ENCODE data around the gene TEKT1. TPM values are rescaled to one million over a fixed set of nuclear protein-coding genes. Genes with fewer than 3 reads are reported as not detected.
A peak's percentile ranks its signal among the peaks of the same experiment; 100 is the strongest.
"Not testable (repeated sequence)": the region's sequence is repeated elsewhere in the genome, so short reads cannot be mapped to it uniquely, and the experiment has no call there.

The TEKT1 gene
- total and polyA plus RNA-seq, 7 donors = not detected

GRCh38 chr17:6843241-6843880, 11.8 kb upstream of the TEKT1 start:
- WGBS, 3 donors = 20 to 23% (median 21%) methylated on average over 7 of the region's 7 CpGs
- ATAC-seq (no peak), DNase-seq (no peak)
- Histone ChIP-seq H3K27me3 (ENCODE audit: insufficient read depth in 3 of 3, low read length in 2 of 3) (peaks cover 0 to 33% (median 2%) of the 10 kb centered on the region in 3 donors), H3K27ac (no peak overlapping the region), H3K4me1 (no peaks in the 10 kb centered on the region), H3K36me3 (ENCODE audit: insufficient read depth in 1 of 2, low read depth in 1 of 2) (no peaks in the 10 kb centered on the region), H3K9me3 (no peaks in the 10 kb centered on the region), H3K4me3 (no peak overlapping the region)
- peak; percentile 59 for TF ChIP-seq CTCF (IDR thresholded peaks at IDR 0.05)
- intact Hi-C loops (cut with DNase I) = loop anchor here in 1 of 2 donors (2.0 to 10.0 kb wide), 2 partner anchors 161 to 177 kb away; no protein-coding TSS in a partner anchor

- intact Hi-C loops (cut with DNase I) = loop anchor here in 1 of 2 donors (2.0 to 10.0 kb wide), 2 partner anchors 163 to 175 kb away; no protein-coding TSS in a partner anchor
- not testable (repeated sequence) for H3K27ac ChIP-seq; H3K36me3 ChIP-seq (ENCODE audit: insufficient read depth in 1 of 2, low read depth in 1 of 2); H3K9me3 ChIP-seq; H3K4me3 ChIP-seq; DNase-seq; H3K4me1 ChIP-seq; ATAC-seq
- H3K27me3 ChIP-seq (ENCODE audit: insufficient read depth in 3 of 3, low read length in 2 of 3) = peaks cover 2 to 41% (median 5%) of the 10 kb centered on the region in 3 donors
- 23 to 40% (median 27%) methylated on average over 7 to 9 of the region's 14 CpGs for WGBS, 3 donors
Observed at GRCh38 chr17:6841769-6842168, 10.2 kb upstream of the TEKT1 start.

- Histone ChIP-seq H3K4me3 (no peak overlapping the region), H3K27ac (no peak overlapping the region), H3K9me3 (no peaks in the 10 kb centered on the region), H3K27me3 (ENCODE audit: insufficient read depth in 3 of 3, low read length in 2 of 3) (peaks cover 3 to 55% (median 6%) of the 10 kb centered on the region in 3 donors), H3K4me1 (no peaks in the 10 kb centered on the region), H3K36me3 (ENCODE audit: insufficient read depth in 1 of 2, low read depth in 1 of 2) (no peaks in the 10 kb centered on the region)
- no peak for TF ChIP-seq CTCF (IDR thresholded peaks at IDR 0.05)
- no peak for ATAC-seq
- WGBS, 3 donors = 67 to 70% (median 68%) methylated on average over 7 of the region's 7 CpGs
- intact Hi-C loops (cut with DNase I) = no loop called here
- no peak for DNase-seq
Observed at GRCh38 chr17:6830383-6830986, 1.0 kb downstream of the TEKT1 start.

GRCh38 chr17:6823011-6823442, 8.5 kb downstream of the TEKT1 start:
- Histone ChIP-seq H3K27me3 (ENCODE audit: insufficient read depth in 3 of 3, low read length in 2 of 3) (peaks cover 0 to 18% (median 0%) of the 10 kb centered on the region in 3 donors), H3K4me3 (no peak overlapping the region), H3K27ac (no peak overlapping the region), H3K9me3 (no peaks in the 10 kb centered on the region), H3K4me1 (no peaks in the 10 kb centered on the region), H3K36me3 (ENCODE audit: insufficient read depth in 1 of 2, low read depth in 1 of 2) (no peaks in the 10 kb centered on the region)
- no peak for TF ChIP-seq CTCF (IDR thresholded peaks at IDR 0.05)
- ATAC-seq = no peak
- intact Hi-C loops (cut with DNase I) = loop anchor here in 1 of 2 donors (10.0 kb wide), 1 partner anchor 62 kb away; no protein-coding TSS in a partner anchor
- DNase-seq = no peak

GRCh38 chr17:6818938-6819337, 12.6 kb downstream of the TEKT1 start:
- Histone ChIP-seq H3K4me3 (no peak overlapping the region), H3K27ac (no peak overlapping the region), H3K9me3 (no peaks in the 10 kb centered on the region), H3K27me3 (ENCODE audit: insufficient read depth in 3 of 3, low read length in 2 of 3) (peaks cover 0 to 6% (median 2%) of the 10 kb centered on the region in 3 donors), H3K36me3 (ENCODE audit: insufficient read depth in 1 of 2, low read depth in 1 of 2) (no peaks in the 10 kb centered on the region), H3K4me1 (no peaks in the 10 kb centered on the region)
- DNase-seq (no peak), ATAC-seq (no peak)
- intact Hi-C loops (cut with DNase I) = no loop called here
- WGBS, 3 donors = 83 to 94% (median 88%) methylated on average over 3 of the region's 3 CpGs
- TF ChIP-seq CTCF (IDR thresholded peaks at IDR 0.05) = no peak

- WGBS, 3 donors = 79 to 86% (median 82%) methylated on average over 3 of the region's 3 CpGs
- not testable (repeated sequence) for H3K27me3 ChIP-seq (ENCODE audit: insufficient read depth in 3 of 3, low read length in 2 of 3); H3K27ac ChIP-seq
Observed at GRCh38 chr17:6816368-6816767, 15.2 kb downstream of the TEKT1 start.

More at GRCh38 chr17:6816368-6816767, 15.2 kb downstream of the TEKT1 start:
- intact Hi-C loops (cut with DNase I); H3K4me1 ChIP-seq; H3K4me3 ChIP-seq; DNase-seq; H3K9me3 ChIP-seq; ATAC-seq; H3K36me3 ChIP-seq (ENCODE audit: insufficient read depth in 1 of 2, low read depth in 1 of 2): not testable (repeated sequence)

Data from psoas muscle (tissue), 8 donors.